PC-3 (cell line): ENCODE measurements around the gene TBX10. TPM values are rescaled to one million over a fixed set of nuclear protein-coding genes. Genes with fewer than 3 reads are reported as not detected.
"Not testable (repeated sequence)": the region's sequence is repeated elsewhere in the genome, so short reads cannot be mapped to it uniquely, and the experiment has no call there.

Experiments used
- ATAC-seq: fragments of 200-7000 bp; cut with Tn5 transposase; 2 replicates; pipeline ENCODE4 v1.9.1; 2020; ENCODE audit warnings: mild to moderate bottlenecking, moderate library complexity
- BruUV-seq: library from RNA; stranded (reverse); fragments of 400-500 nt; replicated peaks from 2 replicates; lab custom pipeline; 2021; lab: Mats Ljungman, UMichigan
- CTCF ChIA-PET: fragments of 300-600 bp; sonication (Branson Sonifier 250); formaldehyde crosslinking; loops from one replicate; lab custom pipeline; 2022; ENCODE audit warnings: antibody characterized with exemption; lab: Charles Lee
- POLR2A ChIA-PET: fragments of 300-600 bp; sonication (Branson Sonifier 250); formaldehyde crosslinking; loops from one replicate; lab custom pipeline; 2022; ENCODE audit warnings: antibody characterized with exemption; ENCODE audit not compliant: unreplicated experiment; lab: Charles Lee
- DNase-seq: peaks from one replicate; pipeline ENCODE4 v3.0.0-alpha.2; 2015
- H2AFZ ChIP-seq: fragments of 300-600 bp; sonication (generic); 2 replicates; pipeline ENCODE4 v1.6.0; 2016; ENCODE audit warnings: antibody characterized with exemption, low read length
- H3F3A ChIP-seq: fragments of 300-600 bp; sonication (generic); one replicate; pipeline ENCODE4 v1.6.0; 2017; ENCODE audit warnings: antibody characterized with exemption, low read length, control low read depth, mild to moderate bottlenecking; ENCODE audit not compliant: unreplicated experiment
- H3K27ac ChIP-seq: fragments of 300-600 bp; sonication (generic); 2 replicates; pipeline ENCODE4 v1.5.1; 2016; ENCODE audit warnings: mild to moderate bottlenecking, low read length
- H3K27me3 ChIP-seq: fragments of 300-600 bp; sonication (generic); 2 replicates; pipeline ENCODE4 v1.6.1; 2016; ENCODE audit warnings: low read length, mixed read lengths
- H3K36me3 ChIP-seq: fragments of 300-600 bp; sonication (generic); 2 replicates; pipeline ENCODE4 v1.6.1; 2016; ENCODE audit warnings: low read depth, mixed run types, low read length, mixed read lengths
- H3K4me1 ChIP-seq: fragments of 300-600 bp; sonication (generic); 2 replicates; pipeline ENCODE4 v1.5.1; 2016; ENCODE audit warnings: low read length; ENCODE audit not compliant: insufficient read depth
- H3K4me2 ChIP-seq: fragments of 300-600 bp; sonication (generic); 2 replicates; pipeline ENCODE4 v1.6.0; 2016; ENCODE audit warnings: low read length
- H3K4me3 ChIP-seq: fragments of 300-600 bp; sonication (generic); 2 replicates; pipeline ENCODE4 v1.5.1; 2016; ENCODE audit warnings: mild to moderate bottlenecking, low read length, mixed read lengths
- H3K79me2 ChIP-seq: fragments of 300-600 bp; sonication (generic); 2 replicates; pipeline ENCODE4 v1.6.1; 2017; ENCODE audit warnings: low read length, mixed read lengths
- H3K9ac ChIP-seq: fragments of 300-600 bp; sonication (generic); 2 replicates; pipeline ENCODE4 v1.6.0; 2016; ENCODE audit warnings: mild to moderate bottlenecking, low read length
- H3K9me2 ChIP-seq: fragments of 300-600 bp; sonication (generic); replicated peaks from 2 replicates; pipeline ENCODE4 v1.6.1; 2016; ENCODE audit warnings: mixed run types, low read length, mixed read lengths
- H3K9me3 ChIP-seq: fragments of 300-600 bp; sonication (generic); 2 replicates; pipeline ENCODE4 v1.6.1; 2016; ENCODE audit warnings: low read length, mixed read lengths
- H4K20me1 ChIP-seq: fragments of 300-600 bp; sonication (generic); 2 replicates; pipeline ENCODE4 v1.6.1; 2016; ENCODE audit warnings: low read length, mixed read lengths
- EZH2 ChIP-seq: fragments of 300-600 bp; sonication (generic); IDR thresholded peaks from one replicate; pipeline ENCODE4 v1.6.1; 2017; ENCODE audit warnings: antibody characterized with exemption, mild to moderate bottlenecking, low read length; ENCODE audit not compliant: unreplicated experiment
- EZH2phosphoT487 ChIP-seq: fragments of 300-600 bp; sonication (generic); IDR thresholded peaks from 2 replicates; pipeline ENCODE4 v1.6.1; 2018; ENCODE audit warnings: mild to moderate bottlenecking, antibody characterized with exemption, low read length, borderline replicate concordance
- intact Hi-C: fragments of 100-400 bp; cut with micrococcal nuclease; formaldehyde crosslinking; loops from 2 replicates; pipeline ENCODE4 v1.9.0; 2023
- total RNA-seq: library from RNA; depleted of rRNA; stranded (reverse); fragments of >200 nt; gene quantifications from 2 replicates; pipeline ENCODE4 v1.2.3, GENCODE V29; 2014
- TF ChIP-seq, protein P1 (sequence below): fragments of 300-600 bp; sonication (generic); conservative IDR thresholded peaks from 2 replicates; pipeline ENCODE4 v1.5.1; 2017; ENCODE audit warnings: antibody characterized with exemption, low read depth, mild to moderate bottlenecking, low read length

The TBX10 gene
- total RNA-seq, 1 experiment from 2014 or later = not detected

DNA sequence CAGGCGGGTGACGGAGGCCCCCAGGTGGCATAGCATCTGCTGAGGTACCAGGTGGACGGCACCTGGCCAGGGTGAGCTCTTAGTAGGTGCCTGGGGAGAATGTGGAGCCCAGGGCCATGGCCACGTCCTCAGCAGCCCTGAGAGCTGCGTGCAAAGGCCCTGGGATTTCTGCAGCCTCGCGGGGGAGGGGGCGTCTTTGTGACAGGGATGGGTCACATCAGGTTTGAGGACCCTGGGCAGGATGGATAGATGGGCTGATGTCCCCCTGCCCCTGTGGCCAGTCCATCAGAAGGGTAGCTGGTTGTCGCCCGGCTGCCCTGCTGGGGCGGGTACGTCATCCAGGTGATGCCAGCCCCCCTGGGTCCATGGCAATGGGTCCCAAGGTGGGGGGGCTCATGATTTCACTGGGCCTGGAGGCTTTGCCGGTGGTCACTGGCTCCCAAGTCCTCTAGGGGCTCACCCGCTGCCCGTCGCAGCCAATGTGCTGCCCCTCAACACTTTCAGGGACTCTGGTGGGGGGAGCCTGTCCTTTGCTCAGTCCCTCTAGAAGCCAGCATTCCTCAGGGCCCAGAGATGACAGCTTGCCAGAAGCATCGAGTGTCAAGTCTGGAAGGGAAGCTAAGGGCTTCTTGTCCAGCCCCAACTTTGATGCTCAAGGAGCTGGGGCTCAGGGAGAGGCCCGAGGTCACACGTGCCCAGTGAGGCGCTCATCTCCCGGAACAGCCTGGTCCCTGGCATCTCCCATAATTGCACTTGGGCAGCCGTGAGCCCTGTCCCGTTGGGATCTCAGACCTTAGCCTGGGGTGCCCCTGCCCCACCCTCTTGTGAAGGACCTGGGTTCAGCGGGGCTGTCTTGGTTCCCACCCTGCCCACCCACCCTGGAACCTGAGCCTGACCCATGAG is 777 bp downstream of the TBX10 start:
- no peak overlapping the region for H3K4me3 ChIP-seq
- H3K9me2 ChIP-seq = no peaks in the 10 kb centered on the region
- no peak overlapping the region for H3K9ac ChIP-seq
- ATAC-seq (no peak), DNase-seq (no peak)
- no peaks in the 10 kb centered on the region for H3K9me3 ChIP-seq
- H4K20me1 ChIP-seq = no peaks in the 10 kb centered on the region
- no peaks in the 10 kb centered on the region for H3K79me2 ChIP-seq
- no peaks in the 10 kb centered on the region for H3K4me1 ChIP-seq
- TF ChIP-seq EZH2 = no peak
- TF ChIP-seq, protein P1, sequence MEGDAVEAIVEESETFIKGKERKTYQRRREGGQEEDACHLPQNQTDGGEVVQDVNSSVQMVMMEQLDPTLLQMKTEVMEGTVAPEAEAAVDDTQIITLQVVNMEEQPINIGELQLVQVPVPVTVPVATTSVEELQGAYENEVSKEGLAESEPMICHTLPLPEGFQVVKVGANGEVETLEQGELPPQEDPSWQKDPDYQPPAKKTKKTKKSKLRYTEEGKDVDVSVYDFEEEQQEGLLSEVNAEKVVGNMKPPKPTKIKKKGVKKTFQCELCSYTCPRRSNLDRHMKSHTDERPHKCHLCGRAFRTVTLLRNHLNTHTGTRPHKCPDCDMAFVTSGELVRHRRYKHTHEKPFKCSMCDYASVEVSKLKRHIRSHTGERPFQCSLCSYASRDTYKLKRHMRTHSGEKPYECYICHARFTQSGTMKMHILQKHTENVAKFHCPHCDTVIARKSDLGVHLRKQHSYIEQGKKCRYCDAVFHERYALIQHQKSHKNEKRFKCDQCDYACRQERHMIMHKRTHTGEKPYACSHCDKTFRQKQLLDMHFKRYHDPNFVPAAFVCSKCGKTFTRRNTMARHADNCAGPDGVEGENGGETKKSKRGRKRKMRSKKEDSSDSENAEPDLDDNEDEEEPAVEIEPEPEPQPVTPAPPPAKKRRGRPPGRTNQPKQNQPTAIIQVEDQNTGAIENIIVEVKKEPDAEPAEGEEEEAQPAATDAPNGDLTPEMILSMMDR = no peak
- TF ChIP-seq EZH2phosphoT487 = no peak
- no peak overlapping the region for H3K4me2 ChIP-seq
- POLR2A ChIA-PET = no interaction called here
- H3K27ac ChIP-seq = no peak overlapping the region
- H3F3A ChIP-seq = no peaks in the 10 kb centered on the region
- H3K27me3 ChIP-seq = no peaks in the 10 kb centered on the region
- CTCF ChIA-PET = no interaction called here
- no peaks in the 10 kb centered on the region for H3K36me3 ChIP-seq
- H2AFZ ChIP-seq = no peak overlapping the region
- intact Hi-C loops = no loop called here
- no TSS peak for BruUV-seq

- DNase-seq, H3K9me3 ChIP-seq, H3K36me3 ChIP-seq, H3K27ac ChIP-seq, BruUV-seq, H3K4me1 ChIP-seq, H3K9me2 ChIP-seq, CTCF ChIA-PET, H3K27me3 ChIP-seq, H3K79me2 ChIP-seq, POLR2A ChIA-PET, H2AFZ ChIP-seq, H3K9ac ChIP-seq, intact Hi-C loops, H3K4me2 ChIP-seq, H3F3A ChIP-seq, H4K20me1 ChIP-seq, ATAC-seq, H3K4me3 ChIP-seq: not testable (repeated sequence)
Observed at GRCh38 chr11:67637441-67637840, 2.1 kb downstream of the TBX10 start.

- Histone ChIP-seq H4K20me1 (no peaks in the 10 kb centered on the region), H2AFZ (no peak overlapping the region), H3K4me2 (no peak overlapping the region), H3K9me3 (no peaks in the 10 kb centered on the region), H3K27ac (no peak overlapping the region), H3K9me2 (no peaks in the 10 kb centered on the region), H3K27me3 (no peaks in the 10 kb centered on the region), H3K9ac (no peak overlapping the region), H3K36me3 (no peaks in the 10 kb centered on the region), H3F3A (no peaks in the 10 kb centered on the region), H3K79me2 (no peaks in the 10 kb centered on the region), H3K4me1 (no peaks in the 10 kb centered on the region), H3K4me3 (no peak overlapping the region)
- BruUV-seq = TSS peak; percentile 40
- intact Hi-C loops = no loop called here
- TF ChIP-seq EZH2phosphoT487 (no peak), EZH2 (no peak)
- TF ChIP-seq, protein P1 = no peak
- ATAC-seq (no peak), DNase-seq (no peak)
- ChIA-PET POLR2A (no interaction called here), CTCF (no interaction called here)
Observed at GRCh38 chr11:67636962-67637361, 2.6 kb downstream of the TBX10 start.
